ENCODE measurements around the gene GRID2. TPM values are rescaled to one million over a fixed set of nuclear protein-coding genes. Genes with fewer than 3 reads are reported as not detected.
"Not testable (repeated sequence)": the region's sequence is repeated elsewhere in the genome, so short reads cannot be mapped to it uniquely, and the experiment has no call there.

GRID2 gene
- total RNA-seq, 1 experiment from 2014 or later, result not detected

DNA sequence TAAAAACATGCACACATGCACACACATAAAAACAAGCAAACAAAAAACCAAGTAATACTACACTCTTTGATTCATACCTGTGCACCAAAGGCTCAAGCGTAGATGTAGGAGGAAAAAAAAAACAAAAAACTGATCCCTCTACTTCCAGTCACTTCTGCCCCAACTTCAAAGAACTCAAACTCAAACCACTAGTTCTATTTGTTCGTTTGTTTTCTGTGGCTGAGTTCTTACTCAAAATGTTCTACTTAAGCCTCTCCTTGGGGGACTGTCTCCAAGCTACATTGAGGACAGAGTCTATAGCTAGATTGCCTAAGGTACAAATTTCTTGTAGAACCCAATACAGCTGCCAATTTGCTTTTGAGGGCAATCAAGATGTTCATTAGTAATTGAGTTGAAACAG lies 1353.8 kb downstream of the GRID2 start:
- DNase-seq (ENCODE audit: low read depth), result no peak

- DNase-seq (ENCODE audit: low read depth), result no peak
Measured at GRCh38 chr4:93658443-93658842, 1354.7 kb downstream of the GRID2 start.

DNA sequence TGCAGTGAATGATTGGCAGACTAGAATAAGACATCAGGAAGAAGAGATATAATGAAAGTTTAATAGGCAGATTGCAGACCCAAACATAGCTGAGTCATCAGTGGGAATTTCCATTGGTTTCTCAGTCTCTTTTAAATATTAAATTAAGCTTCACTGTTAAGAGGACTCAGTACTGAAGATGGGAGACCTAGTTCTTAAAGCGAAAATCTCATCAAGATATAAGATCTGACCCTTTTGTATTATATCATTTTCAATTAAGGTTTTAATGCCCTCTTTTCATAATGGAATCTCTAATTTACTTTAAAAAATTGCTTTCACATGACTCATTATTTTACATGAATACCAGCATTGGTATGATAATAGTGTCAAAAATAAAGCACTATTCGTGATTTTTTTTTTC lies 1355.9 kb downstream of the GRID2 start:
- no peak for DNase-seq (ENCODE audit: low read depth)

- DNase-seq (ENCODE audit: low read depth), result no peak
Measured at GRCh38 chr4:93660036-93660435, 1356.3 kb downstream of the GRID2 start.

DNA sequence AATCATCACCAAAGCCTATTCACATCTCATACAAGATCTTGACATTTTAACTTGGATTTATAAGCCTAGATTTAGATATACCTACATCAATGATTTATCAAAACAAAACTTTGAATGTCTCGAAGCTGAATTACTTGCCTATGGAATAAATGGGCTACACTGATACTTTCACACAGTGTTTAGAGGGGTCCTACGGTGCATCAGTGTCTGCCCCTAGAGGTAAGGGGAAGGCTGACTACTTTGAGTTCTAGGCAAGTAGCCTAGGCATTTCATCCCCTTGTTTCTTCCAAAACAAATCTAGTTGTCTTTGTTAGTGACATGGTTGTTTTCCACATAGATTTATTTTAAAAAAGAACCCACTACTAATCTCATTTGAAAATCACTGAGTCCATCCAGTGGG lies 1366.7 kb downstream of the GRID2 start:
- no peak for DNase-seq (ENCODE audit: low read depth)

DNA sequence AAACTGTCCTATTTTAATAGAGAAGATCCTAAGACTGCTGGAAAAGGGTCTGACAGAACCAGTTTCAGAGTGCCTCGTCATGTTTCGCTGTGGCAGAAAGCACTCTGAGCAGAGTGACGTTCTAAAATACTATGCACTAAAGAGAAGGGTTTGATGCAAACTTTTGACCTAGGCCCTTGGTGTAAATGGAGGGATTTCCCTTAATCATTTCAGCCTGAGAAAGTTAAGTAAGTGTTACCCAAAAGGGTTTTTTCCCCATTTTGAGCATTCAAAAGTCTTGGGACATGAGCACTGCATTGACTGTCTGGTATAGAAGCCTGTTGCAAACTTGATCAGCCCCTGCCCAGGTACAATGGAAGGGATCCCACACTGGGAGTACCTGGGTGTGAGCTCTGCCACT lies 1367.3 kb downstream of the GRID2 start:
- DNase-seq (ENCODE audit: low read depth), result no peak

GRCh38 chr4:93676937-93677336 lies 1373.2 kb downstream of the GRID2 start:
- not testable (repeated sequence) for DNase-seq (ENCODE audit: low read depth)

DNA sequence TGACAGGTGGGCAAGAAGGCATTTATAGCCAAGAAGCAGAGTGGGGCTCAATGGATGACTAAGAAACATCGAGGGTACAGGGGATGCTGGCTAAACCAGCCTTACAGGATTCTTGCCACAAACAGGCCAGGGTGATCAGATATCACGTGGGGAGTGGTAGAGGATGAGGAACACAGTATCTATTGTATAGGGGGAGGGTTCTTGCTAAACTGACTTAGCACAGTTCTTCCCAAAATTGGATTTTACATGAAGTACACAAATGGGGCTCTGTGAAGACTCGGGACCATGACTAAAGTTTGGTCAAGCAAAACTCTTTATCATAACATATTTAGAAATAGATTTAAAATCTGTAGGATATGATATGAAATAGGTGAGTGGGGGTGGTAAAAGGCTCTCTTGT lies 1380.8 kb downstream of the GRID2 start:
- no peak for DNase-seq (ENCODE audit: low read depth)

- no peak for DNase-seq (ENCODE audit: low read depth)
Measured at GRCh38 chr4:93687304-93687703, 1383.5 kb downstream of the GRID2 start.

DNA sequence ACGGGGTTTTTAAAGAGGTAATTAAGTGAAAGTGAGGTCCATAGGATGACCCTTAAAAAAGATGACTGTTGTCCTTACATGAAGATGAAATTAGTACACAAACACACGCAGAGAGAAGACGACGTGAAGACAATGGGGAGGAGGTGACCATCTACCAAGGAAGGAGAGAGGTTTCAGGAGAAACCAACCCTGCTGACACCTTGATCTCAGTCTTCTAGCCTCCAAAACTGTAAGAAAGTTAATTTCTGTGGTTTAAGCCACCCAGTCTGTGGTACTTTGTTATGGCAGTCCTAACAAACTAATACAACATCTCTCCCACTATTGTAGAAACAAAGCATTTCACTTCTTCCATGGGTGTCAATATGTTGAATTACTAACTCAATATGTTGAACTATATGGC lies 1385.2 kb downstream of the GRID2 start:
- DNase-seq (ENCODE audit: low read depth), result no peak

DNA sequence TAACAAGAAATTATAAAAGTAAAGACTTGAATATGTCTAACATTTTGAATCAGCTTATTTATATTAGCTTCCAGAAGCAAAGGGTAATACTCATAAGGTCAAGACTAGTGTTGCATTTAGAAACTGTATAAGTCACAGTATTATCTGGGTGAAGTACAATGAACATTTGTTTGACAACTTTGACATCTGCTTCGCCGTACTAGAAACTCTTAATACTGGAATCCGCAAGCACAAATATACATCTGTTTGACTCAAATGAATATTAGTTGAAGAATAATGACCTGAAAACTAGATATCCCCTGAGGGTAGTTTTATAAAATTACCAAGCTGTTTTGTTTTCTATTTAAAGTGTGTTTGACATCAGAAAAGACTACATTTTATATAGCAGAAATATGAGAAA lies 1389.4 kb downstream of the GRID2 start:
- DNase-seq (ENCODE audit: low read depth), result no peak

- DNase-seq (ENCODE audit: low read depth), result no peak
Measured at GRCh38 chr4:93698686-93699085, 1394.9 kb downstream of the GRID2 start.

- DNase-seq (ENCODE audit: low read depth), result no peak
Measured at GRCh38 chr4:93700571-93700970, 1396.8 kb downstream of the GRID2 start.

DNA sequence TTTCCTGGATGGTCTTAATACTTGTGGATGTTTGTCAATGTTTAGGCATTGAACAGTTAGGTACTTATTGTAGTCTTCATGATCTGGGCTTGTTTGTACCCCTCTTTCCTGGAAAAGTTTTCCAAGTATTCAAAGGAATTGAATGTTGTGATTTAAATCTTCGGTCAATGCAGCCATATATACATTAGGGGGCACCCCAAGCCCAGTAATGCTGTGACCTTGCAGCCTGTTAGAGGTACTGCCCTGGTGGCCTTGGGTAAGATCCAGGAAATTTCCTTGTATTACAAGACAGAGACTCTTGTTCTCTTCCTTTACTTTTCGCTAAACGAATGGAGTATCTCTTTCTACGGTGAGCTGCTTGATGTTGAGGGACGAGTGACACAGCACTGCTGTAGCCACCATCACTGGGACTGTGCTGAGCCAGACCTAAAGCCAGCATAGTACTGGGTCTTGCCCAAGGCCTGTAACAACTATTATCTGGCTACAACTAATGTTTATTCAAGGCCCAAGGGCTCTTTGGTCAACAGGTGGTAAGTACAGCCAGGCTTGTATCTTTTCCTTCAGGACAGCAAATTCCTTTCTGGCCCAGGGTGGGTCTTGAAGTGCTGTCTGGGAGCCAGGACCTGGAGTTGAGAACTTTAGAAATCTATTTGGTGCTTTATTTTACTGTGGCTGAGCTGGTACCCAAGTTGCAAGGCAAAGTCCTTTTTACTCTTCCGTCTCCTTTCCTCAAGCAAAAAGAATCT lies 1406.5 kb downstream of the GRID2 start:
- DNase-seq (ENCODE audit: low read depth), result no peak

DNA sequence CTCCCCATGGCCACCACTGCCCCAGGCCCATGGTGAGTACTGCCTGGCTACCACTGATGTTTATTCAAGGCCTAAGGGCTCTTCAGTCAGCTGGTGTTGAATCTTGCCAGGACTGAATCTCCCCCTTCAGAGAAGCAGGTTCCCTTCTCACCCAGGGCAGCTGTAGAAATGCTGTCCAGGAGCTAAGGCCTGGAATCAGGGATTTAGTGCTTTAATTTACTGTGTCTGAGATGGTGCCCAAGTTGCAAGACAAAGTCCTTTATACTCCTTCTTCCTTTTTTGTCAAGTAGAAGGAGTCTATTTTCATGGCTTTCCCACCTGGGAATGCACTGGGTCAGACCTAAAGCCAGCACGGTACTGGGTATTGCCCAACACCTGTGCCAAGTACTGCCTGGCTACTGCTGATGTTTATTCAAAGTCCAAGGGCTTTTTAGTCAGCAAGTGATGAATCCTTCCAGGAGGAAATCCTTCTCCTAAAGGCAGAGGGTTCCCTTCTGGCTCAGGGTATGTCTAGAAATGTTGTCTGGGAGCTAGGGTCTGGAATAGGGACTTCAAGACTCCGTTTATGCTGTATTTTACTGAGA lies 1407.2 kb downstream of the GRID2 start:
- DNase-seq (ENCODE audit: low read depth), result no peak

DNA sequence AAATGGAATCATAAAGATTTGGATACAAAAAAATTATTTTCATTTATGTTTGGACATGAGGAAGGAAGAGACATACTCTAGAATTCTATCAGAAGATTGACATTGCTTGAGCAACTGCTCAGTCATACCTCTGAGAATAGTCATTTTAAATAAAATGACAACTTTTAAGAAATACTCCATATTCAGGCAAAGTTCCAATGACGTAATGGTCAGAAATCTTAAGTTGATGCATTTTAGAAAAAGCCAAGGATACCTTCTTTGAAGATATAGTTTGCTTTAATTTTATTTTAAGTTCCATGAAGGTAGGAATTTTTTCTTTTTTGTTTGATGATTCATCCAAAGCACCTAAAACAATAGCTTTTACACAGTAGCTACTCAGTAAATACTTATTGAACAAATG lies 1414.5 kb downstream of the GRID2 start:
- no peak for DNase-seq (ENCODE audit: low read depth)

- no peak for DNase-seq (ENCODE audit: low read depth)
Measured at GRCh38 chr4:93719552-93719951, 1415.8 kb downstream of the GRID2 start.

GRCh38 chr4:93722446-93722845 lies 1418.7 kb downstream of the GRID2 start:
- no peak for DNase-seq (ENCODE audit: low read depth)

GRCh38 chr4:93730251-93730650 lies 1426.5 kb downstream of the GRID2 start:
- DNase-seq (ENCODE audit: low read depth), result no peak

GRCh38 chr4:93730760-93731159 lies 1427.0 kb downstream of the GRID2 start:
- no peak for DNase-seq (ENCODE audit: low read depth)

DNA sequence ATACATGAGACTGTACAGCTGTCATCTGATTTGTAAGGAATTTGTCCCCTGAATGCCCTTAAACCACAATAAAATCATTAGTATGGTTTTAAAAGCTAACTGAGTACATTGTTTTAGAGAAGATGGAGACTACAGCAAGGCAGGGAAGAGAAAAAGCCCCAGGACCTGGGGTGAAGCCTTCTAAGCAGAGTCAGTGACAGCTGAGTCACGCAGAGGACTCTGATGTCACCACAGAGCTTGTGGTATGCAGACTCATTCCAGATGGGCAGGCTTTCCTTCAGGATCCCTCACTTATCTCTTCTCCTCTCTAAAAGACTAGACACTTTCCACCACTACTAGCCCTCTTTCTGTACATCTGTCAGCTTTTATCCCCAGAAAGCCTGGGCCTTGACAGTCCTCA lies 1427.7 kb downstream of the GRID2 start:
- no peak for DNase-seq (ENCODE audit: low read depth)

GRCh38 chr4:93732509-93732908 lies 1428.7 kb downstream of the GRID2 start:
- no peak for DNase-seq (ENCODE audit: low read depth)

GRCh38 chr4:93740890-93741289 lies 1437.1 kb downstream of the GRID2 start:
- DNase-seq (ENCODE audit: low read depth), result no peak

DNA sequence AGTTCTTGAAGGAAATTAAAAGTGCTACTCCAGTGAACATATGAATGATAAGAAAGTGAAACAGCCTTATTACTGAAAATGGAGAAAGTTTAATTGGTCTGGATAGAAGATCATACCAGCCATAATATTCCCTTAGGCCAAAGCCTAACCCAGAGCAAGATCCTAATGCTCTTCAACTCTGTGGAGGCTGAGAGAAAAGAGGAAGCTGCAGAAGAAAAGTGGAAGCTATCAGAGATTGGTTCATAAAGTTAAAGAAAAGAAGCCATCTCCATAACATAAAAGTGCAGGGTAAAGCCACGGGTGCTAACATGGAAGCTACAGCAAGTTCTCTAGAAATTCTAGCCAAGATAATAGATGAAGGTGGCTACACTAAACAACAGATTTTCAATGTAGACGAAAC lies 1439.3 kb downstream of the GRID2 start:
- DNase-seq (ENCODE audit: low read depth), result no peak

Data from LHCN-M2 (cell line).